Activated CD8-positive, alpha-beta T cell treated with anti-CD3 and anti-CD28 coated beads for 36 hours (primary cell): ENCODE measurements around the gene TWIST1. TPM values are rescaled to one million over a fixed set of nuclear protein-coding genes. Genes with fewer than 3 reads are reported as not detected.

Experiments
- ATAC-seq: fragments of 200-7000 bp; cut with Tn5 transposase; one replicate; pipeline ENCODE4 v1.10.0; 2021; ENCODE audit warnings: mild to moderate bottlenecking, moderate library complexity
- CTCF ChIA-PET: fragments of 350-600 bp; sonication (Branson Sonifier 250); formaldehyde crosslinking; loops from one replicate; lab custom pipeline; 2021; ENCODE audit warnings: antibody characterized with exemption; lab: Charles Lee
- POLR2A ChIA-PET: fragments of 350-600 bp; sonication (Branson Sonifier 250); formaldehyde crosslinking; loops from one replicate; lab custom pipeline; 2021; ENCODE audit warnings: antibody characterized with exemption; lab: Charles Lee
- DNase-seq: peaks from one replicate; pipeline ENCODE4 v3.0.0-alpha.2; 2020
- H3K27ac Mint-ChIP-seq: one replicate; pipeline ENCODE4 v1.8.0; 2021; ENCODE audit warnings: mild to moderate bottlenecking, mixed read lengths
- H3K27me3 Mint-ChIP-seq: one replicate; pipeline ENCODE4 v1.8.0; 2021; ENCODE audit warnings: mixed read lengths
- H3K36me3 Mint-ChIP-seq: one replicate; pipeline ENCODE4 v1.8.0; 2021; ENCODE audit warnings: low read depth, mixed read lengths
- H3K4me1 Mint-ChIP-seq: one replicate; pipeline ENCODE4 v1.8.0; 2021; ENCODE audit warnings: low read depth, mixed read lengths
- H3K4me3 Mint-ChIP-seq: one replicate; pipeline ENCODE4 v1.8.0; 2021; ENCODE audit warnings: mild to moderate bottlenecking, moderate library complexity, mixed read lengths
- H3K9me3 Mint-ChIP-seq: one replicate; pipeline ENCODE4 v1.8.0; 2021; ENCODE audit warnings: mixed read lengths
- intact Hi-C: fragments of 100-400 bp; cut with micrococcal nuclease; formaldehyde crosslinking; loops from one replicate; pipeline ENCODE4 v1.10.0; 2022
- total RNA-seq, 2 experiments: library from RNA; stranded (reverse); gene quantifications; one replicate each; pipeline ENCODE4 v1.2.3, GENCODE V29; 2021
- TF ChIP-seq, protein P1 (sequence below): fragments of 200-600 bp; IDR thresholded peaks from one replicate; pipeline ENCODE4 v1.8.0; 2022; ENCODE audit warnings: antibody characterized with exemption, mild to moderate bottlenecking

Gene TWIST1
- total RNA-seq, 2 experiments from 2014 or later = 0.20 TPM; not detected in 1

DNA sequence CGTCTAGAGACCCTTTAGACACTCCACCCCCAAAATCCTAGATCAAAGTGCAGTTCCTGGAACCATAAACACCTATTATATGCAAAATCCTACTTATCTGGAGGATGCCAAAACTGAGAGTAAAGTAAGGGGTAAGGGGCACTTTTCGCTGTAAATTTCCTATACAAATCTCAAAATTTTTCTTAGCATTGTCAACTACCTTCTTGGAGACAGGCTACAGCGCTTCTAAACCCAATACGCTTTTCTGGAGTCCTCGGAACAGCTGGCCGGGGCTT, 10.4 kb downstream of the TWIST1 start:
- Mint-ChIP-seq H3K9me3 (peaks cover 5% of the 10 kb centered on the region), H3K27me3 (peaks cover 76% of the 10 kb centered on the region), H3K4me1 (no peaks in the 10 kb centered on the region), H3K27ac (no peak overlapping the region), H3K36me3 (no peaks in the 10 kb centered on the region), H3K4me3 (no peak overlapping the region)
- POLR2A ChIA-PET = no interaction called here
- CTCF ChIA-PET = no interaction called here
- no peak for DNase-seq
- no peak for ATAC-seq
- TF ChIP-seq, protein P1, sequence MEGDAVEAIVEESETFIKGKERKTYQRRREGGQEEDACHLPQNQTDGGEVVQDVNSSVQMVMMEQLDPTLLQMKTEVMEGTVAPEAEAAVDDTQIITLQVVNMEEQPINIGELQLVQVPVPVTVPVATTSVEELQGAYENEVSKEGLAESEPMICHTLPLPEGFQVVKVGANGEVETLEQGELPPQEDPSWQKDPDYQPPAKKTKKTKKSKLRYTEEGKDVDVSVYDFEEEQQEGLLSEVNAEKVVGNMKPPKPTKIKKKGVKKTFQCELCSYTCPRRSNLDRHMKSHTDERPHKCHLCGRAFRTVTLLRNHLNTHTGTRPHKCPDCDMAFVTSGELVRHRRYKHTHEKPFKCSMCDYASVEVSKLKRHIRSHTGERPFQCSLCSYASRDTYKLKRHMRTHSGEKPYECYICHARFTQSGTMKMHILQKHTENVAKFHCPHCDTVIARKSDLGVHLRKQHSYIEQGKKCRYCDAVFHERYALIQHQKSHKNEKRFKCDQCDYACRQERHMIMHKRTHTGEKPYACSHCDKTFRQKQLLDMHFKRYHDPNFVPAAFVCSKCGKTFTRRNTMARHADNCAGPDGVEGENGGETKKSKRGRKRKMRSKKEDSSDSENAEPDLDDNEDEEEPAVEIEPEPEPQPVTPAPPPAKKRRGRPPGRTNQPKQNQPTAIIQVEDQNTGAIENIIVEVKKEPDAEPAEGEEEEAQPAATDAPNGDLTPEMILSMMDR = no peak
- intact Hi-C loops = no loop called here

DNA sequence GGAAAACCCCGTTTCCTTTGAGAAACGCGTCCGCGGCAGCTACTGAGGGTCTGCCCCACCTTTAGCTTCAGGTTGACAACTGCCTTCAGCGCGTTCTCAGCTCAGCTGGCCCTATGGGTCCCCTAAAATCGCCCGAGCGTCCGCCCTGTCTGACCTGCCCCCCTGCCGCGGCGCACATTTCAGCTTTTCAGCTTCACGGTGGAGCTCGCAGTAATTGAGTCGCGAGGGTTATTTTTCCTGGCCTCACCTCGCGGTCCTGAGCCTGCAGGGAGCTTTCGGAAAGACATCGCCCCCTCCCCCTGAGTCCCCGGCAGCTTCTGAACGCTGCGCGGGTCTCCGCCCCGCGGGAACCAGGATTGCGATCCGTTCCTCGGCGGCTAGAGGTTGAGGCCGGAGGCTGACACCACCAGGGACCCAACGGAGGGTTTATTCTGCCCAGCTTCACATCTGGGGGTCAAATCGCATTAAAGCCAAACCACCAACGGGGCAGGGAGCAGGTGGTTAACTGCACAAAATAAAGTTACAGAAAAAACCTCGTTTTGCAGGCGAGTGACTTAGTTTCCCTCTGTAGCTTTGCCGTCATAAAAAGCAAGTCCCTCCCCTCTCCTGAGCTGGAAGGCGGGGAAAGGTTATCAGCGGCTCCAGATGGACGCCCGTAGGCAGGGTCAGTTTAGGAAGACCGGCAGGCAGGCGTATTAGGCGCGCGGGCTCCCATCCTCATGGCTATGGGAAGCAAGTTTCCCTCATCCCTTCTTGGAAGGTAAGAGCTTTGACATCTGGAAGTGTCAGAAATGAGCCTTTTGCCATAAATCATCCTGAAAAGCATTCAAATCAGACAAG, 11.0 kb downstream of the TWIST1 start:
- TF ChIP-seq, protein P1 = no peak
- POLR2A ChIA-PET = no interaction called here
- H3K9me3 Mint-ChIP-seq = peaks cover 5% of the 10 kb centered on the region
- H3K36me3 Mint-ChIP-seq = no peaks in the 10 kb centered on the region
- intact Hi-C loops = no loop called here
- no peak for DNase-seq
- H3K27ac Mint-ChIP-seq = no peak overlapping the region
- no peak for ATAC-seq
- CTCF ChIA-PET = interaction anchor here (0.7 kb wide), 2 partner anchors 515 to 534 kb away, joined by 3 read pairs; no protein-coding TSS in a partner anchor
- no peaks in the 10 kb centered on the region for H3K4me1 Mint-ChIP-seq
- peaks cover 71% of the 10 kb centered on the region for H3K27me3 Mint-ChIP-seq
- H3K4me3 Mint-ChIP-seq = no peak overlapping the region

DNA sequence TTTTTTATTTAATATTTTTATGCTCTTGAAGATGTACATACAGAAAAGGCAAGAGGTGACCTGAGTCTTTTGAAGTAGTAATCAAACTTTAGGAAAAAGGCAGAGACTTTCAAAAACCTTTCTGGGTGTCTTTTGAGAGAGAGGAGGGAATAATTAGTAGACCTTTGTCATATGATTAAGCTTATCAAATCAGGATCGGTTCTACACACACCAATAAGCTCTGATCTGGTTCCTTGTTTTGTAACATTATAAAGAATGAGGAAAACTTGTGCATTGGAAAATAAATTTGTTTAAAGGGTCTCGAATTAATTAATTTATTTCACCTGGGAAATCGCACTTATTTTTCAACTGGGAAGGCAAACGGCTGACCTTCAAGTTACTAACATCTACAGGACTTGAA, 11.9 kb downstream of the TWIST1 start:
- POLR2A ChIA-PET = no interaction called here
- peaks cover 62% of the 10 kb centered on the region for H3K27me3 Mint-ChIP-seq
- ATAC-seq = no peak
- no peaks in the 10 kb centered on the region for H3K36me3 Mint-ChIP-seq
- no peak for DNase-seq
- intact Hi-C loops = no loop called here
- CTCF ChIA-PET = no interaction called here
- no peak overlapping the region for H3K27ac Mint-ChIP-seq
- TF ChIP-seq, protein P1 = no peak
- no peak overlapping the region for H3K4me3 Mint-ChIP-seq
- peaks cover 5% of the 10 kb centered on the region for H3K9me3 Mint-ChIP-seq
- H3K4me1 Mint-ChIP-seq = no peaks in the 10 kb centered on the region

DNA sequence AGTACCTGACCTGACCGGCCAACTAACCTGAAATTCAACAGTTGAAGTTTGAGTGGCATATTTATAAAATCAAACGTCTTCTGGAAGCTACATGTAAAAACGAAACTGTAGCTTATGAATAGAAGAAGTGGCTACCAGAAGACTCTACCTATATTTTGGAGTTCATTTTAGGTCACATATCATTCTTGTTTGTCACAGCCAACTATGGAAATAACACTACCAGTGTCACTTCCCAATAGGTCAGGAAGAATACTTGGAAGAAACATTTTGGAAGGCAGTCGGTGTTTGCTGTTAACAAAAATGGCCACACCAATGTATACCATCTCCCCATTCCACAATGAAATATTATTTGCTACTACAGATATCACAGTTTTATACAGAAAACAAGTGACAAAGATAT, 12.6 kb downstream of the TWIST1 start:
- Mint-ChIP-seq H3K9me3 (peaks cover 3% of the 10 kb centered on the region), H3K4me3 (no peak overlapping the region), H3K27ac (no peak overlapping the region), H3K36me3 (no peaks in the 10 kb centered on the region), H3K4me1 (no peaks in the 10 kb centered on the region), H3K27me3 (peaks cover 55% of the 10 kb centered on the region)
- ATAC-seq (no peak), DNase-seq (no peak)
- CTCF ChIA-PET = no interaction called here
- POLR2A ChIA-PET = no interaction called here
- intact Hi-C loops = no loop called here
- TF ChIP-seq, protein P1 = no peak

DNA sequence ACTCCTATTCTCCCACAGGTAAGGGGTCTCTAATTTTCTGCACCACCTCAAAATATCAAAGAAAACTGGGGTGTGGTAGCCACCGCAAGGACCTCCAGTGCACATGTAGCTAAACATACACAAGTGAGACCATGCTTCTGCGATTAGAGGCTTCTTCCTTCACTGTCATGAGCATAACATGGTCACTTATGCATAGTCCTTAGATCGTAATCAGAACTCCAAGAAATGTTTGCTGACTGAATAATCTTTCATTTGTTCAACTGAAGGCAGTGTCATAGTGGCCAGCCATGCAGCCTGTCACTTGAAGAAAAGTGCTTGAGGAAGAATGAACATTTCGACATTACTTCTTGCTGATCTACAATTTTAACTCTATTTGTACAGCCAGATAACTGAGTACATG, 14.6 kb downstream of the TWIST1 start:
- intact Hi-C loops = no loop called here

More for the DNA sequence above, 14.6 kb downstream of the TWIST1 start:
- Mint-ChIP-seq H3K27me3 (peaks cover 36% of the 10 kb centered on the region), H3K36me3 (no peaks in the 10 kb centered on the region), H3K27ac (no peak overlapping the region), H3K9me3 (peaks cover 3% of the 10 kb centered on the region), H3K4me3 (no peak overlapping the region), H3K4me1 (no peaks in the 10 kb centered on the region)
- no peak for DNase-seq
- TF ChIP-seq, protein P1 = no peak
- ChIA-PET CTCF (no interaction called here), POLR2A (no interaction called here)
- no peak for ATAC-seq
